HG03039 (cell line): ENCODE data around the gene ARL2.
"Not testable (repeated sequence)": the region's sequence is repeated elsewhere in the genome, so short reads cannot be mapped to it uniquely, and the experiment has no call there.

Source experiments
- ATAC-seq: cut with Tn5 transposase; IDR thresholded peaks from one replicate; pipeline ENCODE4 v1.9.1; 2021; ENCODE audit warnings: mild to moderate bottlenecking, moderate library complexity; ENCODE audit not compliant: unreplicated experiment

ARL2 gene

GRCh38 chr11:65013888-65014725 lies at the start of gene ARL2:
Gene ARL2, plus strand, starts transcription at chr11:65014160. Its CDS starts 48 bp downstream, at chr11:65014208.
- peak; percentile 76 for ATAC-seq

DNA sequence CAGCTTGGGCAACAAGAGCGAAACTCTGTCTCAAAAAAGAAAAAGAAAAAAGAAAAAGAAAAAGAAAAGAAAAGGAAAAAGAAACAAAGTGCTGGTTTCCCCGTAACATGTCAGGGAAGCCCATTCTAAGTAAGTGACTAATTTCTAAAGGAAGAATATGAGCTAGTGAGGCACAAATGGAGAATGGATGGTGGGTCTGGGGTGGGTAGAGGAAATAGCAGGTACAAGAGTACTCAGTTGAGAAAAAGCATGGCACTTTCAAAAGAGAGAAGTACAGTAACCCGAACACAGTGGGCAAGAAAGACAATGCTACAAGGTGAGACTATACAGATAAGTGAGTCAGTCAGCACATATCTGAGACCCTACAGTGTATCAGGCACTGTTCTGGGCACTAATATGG lies 46.6 kb upstream of the ARL2 start:
- no peak for ATAC-seq

- no peak for ATAC-seq
Observed at GRCh38 chr11:64969209-64969608, 44.8 kb upstream of the ARL2 start.

DNA sequence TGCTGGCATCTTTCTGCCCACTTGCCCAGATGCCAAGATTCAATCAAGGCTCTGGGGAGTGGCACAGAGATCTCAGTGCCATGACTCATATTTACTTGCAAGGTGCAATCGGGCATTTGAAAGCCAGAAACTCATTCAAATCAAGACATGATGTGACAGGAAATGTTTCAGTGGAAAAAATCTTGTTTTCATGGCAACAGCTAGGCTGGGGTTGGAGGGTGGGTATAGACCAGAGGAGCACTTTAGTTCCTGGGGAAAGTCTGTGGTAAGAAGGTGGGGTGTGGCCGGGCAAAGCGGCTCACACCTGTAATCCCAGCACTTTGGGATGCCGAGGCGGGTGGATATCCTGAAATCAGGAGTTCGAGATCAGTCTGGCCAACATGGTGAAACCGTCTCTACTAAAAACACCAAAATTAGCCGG lies 43.2 kb upstream of the ARL2 start:
- ATAC-seq: no peak

DNA sequence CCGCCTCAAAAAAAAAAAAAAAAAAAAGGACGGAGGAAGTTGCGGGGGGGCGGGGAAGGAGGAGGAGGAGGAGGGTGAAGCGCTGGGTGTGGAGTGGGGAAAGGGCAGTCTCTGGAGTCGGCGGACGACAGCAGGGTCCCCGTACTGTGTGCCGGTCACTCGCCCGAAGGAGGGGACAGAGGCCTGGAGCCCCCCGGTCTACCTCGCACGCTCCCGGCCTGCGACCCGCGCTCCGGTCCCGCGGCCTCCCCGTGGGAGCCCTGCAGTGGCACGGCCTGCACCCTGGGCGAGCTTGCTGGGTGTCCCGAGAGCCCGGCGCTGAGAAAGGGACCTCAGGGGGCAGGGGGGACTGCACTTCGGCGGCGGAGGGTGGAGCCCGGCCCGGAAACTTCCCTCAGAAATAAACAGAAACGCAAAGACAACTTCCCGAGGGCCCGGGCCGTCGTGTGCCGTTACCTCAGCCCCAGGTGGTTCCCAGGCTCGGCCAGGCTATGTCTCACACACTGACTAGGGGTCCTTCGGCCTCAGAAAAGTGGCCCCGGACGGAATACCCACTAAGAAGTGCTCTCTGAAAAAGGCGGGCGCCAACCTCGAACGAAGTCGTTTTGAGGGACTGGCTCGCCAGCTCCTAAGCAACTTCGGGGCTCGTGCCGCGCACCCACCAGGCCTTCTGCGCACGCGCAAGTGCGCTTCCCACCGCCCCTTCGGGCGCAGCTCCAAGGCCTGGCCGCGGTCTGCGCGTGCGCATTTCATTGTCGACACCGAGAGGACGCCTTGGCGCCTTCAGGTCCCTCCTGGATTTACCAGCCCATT lies 42.3 kb upstream of the ARL2 start, which contains the start of gene MAJIN:
TSS of gene MAJIN (minus strand) at position 688 of the 813 bp plus-strand sequence. CDS start 12,703 bp downstream, outside the sequence.
- ATAC-seq: no peak

GRCh38 chr11:64974124-64974523 lies 39.8 kb upstream of the ARL2 start:
- no peak for ATAC-seq

GRCh38 chr11:64976651-64977050 lies 37.3 kb upstream of the ARL2 start:
- ATAC-seq: no peak

DNA sequence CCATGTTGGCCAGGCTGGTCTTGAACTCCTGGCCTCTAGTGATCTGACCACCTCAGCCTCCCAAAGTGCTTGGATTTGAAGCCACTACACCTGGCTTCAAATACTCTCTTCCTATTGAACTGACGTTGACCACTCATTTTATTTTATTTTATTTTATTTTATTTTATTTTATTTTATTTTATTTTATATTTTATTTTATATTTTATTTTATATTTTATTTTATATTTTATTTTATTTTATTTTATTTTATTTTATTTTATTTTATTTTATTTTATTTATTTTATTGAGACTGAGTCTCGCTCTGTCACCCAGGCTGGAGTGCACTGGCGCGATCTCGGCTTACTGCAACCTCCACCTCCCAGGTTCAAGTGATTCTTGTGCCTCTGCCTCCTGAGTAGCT lies 30.6 kb upstream of the ARL2 start:
- ATAC-seq: not testable (repeated sequence)

DNA sequence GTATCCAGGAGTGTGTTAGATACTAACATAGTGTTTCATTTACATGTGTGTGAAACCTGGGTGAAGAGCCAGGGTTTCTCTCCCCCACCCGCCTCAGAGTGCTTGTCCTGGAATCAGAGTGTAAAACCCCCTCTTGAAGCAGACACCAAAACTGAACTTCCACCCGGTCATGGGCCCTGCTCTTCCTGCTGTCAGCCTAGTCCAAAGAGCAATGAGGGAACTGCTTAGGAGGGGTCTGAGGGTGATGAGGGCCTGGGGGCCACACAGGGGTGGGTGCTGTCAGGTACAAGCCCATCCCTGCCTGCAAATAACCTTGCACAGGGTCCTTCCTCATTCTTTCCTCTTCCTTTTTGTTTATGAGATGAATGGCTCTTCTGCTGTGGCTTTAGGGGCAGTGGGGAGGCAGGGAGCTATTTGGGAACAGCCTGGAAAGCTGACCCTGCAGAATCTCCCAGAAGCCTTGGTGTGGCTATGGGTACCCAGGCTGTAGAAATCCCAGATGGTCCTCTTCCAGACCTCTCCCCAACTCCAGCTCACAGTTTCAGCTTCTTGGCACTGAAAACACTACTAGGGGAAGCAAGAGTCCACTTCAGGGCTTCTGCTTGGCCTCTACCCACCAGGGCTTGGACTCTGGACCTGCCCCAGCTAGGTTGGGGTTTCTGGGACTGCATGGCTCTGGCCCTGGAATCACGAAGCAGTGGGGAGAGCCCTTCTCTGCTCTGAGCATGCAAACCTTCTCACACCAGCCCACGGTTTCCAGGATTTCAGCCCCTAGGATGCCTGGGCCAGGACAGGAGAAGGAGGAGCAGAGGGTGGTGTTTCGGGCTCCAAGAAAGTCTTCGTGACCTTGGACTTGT lies 25.7 kb upstream of the ARL2 start:
- ATAC-seq: no peak

- ATAC-seq: no peak
Observed at GRCh38 chr11:64989416-64989815, 24.5 kb upstream of the ARL2 start.

GRCh38 chr11:64990222-64990923 lies 23.6 kb upstream of the ARL2 start:
- ATAC-seq: no peak

GRCh38 chr11:64994318-64994717 lies 19.6 kb upstream of the ARL2 start:
- no peak for ATAC-seq

DNA sequence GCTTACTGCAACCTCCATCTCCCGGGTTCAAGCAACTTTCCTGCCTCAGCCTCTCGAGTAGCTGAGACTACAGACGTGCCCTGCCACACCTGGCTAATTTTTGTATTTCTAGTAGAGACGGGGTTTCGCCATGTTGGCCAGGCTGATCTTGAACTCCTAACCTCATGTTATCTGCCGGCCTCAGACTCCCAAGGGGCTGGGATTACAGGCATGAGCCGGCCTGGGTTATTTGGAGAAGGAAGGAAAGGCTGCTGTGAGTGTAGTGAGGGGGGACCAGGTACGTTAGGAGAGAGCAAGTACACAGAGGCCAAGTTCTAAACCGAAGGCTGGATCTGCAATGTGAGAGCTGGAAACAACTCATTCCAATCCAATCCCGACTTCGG lies 17.6 kb upstream of the ARL2 start:
- ATAC-seq: no peak

DNA sequence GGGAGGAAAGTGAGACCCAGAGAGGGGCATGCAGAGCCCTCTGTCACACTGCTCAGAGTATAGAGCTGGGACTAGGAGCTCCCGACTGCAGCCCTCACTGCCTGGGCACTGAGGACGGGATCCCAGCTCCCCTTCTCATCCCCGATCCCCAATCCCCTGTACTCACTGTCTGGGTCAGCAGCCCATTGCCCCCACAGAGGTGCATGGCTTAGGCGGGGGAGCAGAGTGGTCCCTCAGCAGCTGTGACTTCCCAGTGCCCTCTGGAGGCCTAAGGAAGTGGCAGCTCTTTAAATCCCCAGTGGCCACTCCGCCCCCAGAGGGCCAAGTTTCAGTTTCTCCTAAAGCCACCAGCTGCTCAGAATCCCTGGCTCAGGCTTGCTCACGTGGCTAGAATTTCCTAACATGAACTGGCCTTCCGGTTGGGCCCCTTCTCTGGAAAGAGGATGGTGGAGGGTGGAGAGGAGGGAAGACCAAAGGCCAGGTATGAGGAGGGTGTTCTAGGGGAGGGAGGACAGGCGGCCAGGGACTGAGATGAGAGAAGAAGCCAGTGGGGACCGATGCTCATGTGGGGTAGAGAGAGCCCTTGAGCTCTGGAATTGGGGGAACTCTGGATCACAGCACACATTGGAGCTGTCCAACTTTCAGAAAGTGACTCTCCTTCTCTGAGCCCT lies 17.1 kb upstream of the ARL2 start, which contains the start of gene BATF2:
TSS of gene BATF2 (minus strand) at position 262 of the 671 bp plus-strand sequence. CDS start at position 205, 57 bp downstream.
- ATAC-seq: no peak

DNA sequence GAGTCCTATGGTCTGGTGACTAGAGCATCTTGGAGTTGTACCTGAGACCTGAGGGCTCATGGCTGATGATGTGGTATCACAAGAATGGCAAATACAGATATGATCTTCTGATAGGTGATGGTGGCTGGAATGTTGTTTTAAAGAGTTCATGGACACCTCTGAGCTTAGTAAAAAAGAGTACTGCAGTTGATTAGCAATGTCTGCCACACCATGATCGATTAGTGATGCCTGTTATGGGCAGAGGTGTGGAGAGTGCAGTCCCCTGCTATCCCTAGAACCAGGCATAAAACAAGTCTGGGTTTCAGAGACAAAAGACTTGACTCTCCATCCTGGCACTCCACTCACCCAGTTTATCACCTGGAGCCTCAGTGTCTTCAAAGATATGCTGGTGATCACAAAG lies 15.8 kb upstream of the ARL2 start:
- no peak for ATAC-seq

GRCh38 chr11:64998690-64999431 lies 15.1 kb upstream of the ARL2 start:
- no peak for ATAC-seq

DNA sequence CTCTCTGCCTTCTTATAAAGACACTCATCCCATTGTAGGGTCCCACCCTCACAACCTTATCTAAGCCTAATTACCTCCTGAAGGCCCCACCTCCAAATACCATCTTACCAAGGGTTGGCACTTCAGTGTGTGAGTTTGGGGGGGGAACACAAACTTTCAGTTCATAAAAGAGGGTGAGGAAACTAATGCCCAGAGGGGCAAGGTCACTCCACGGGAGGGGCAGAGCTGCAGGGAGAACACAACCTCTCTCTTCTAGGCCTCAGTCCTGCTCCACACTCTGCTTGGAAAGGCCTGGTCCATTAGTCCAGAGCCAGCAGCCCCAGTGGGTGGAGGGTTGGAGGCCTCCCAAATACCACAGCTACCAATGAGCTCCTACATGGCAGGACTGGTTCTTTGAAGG lies 14.5 kb upstream of the ARL2 start:
- ATAC-seq: no peak

GRCh38 chr11:65002706-65003105 lies 11.3 kb upstream of the ARL2 start:
- ATAC-seq: no peak

GRCh38 chr11:65003282-65003681 lies 10.7 kb upstream of the ARL2 start:
- ATAC-seq: no peak
